ENCODE measurements around the gene DNER.

Gene DNER

GRCh38 chr2:229650901-229651300 lies 63.5 kb downstream of the DNER start:
- H2AFZ ChIP-seq (ENCODE audit: low read length): no peak overlapping the region
- H3K4me3 ChIP-seq (ENCODE audit: low read length, poor library complexity, severe bottlenecking): no peak overlapping the region
- H3K36me3 ChIP-seq (ENCODE audit: insufficient read depth, low read length): no peaks in the 10 kb centered on the region
- H3F3A ChIP-seq (ENCODE audit: low read depth): no peaks in the 10 kb centered on the region
- no peaks in the 10 kb centered on the region for H3K27me3 ChIP-seq (ENCODE audit: insufficient read depth, low read length, poor library complexity, severe bottlenecking)
- no peaks in the 10 kb centered on the region for H3K9me2 ChIP-seq (replicated peaks; ENCODE audit: low read depth, low read length)
- TF ChIP-seq CTCF (conservative IDR thresholded peaks at IDR 0.05; ENCODE audit: low read length) (no peak), EZH2phosphoT487 (IDR thresholded peaks at IDR 0.05; ENCODE audit: borderline replicate concordance) (no peak)
- H3K9me3 ChIP-seq (ENCODE audit: insufficient read depth, low read depth, low read length): no peaks in the 10 kb centered on the region
- H3K79me2 ChIP-seq (ENCODE audit: insufficient read depth, low read length): no peaks in the 10 kb centered on the region
- no peaks in the 10 kb centered on the region for H3K4me1 ChIP-seq (ENCODE audit: insufficient read depth, low read length, poor library complexity, severe bottlenecking)
- H3K9ac ChIP-seq (ENCODE audit: low read depth, low read length, poor library complexity, severe bottlenecking): no peak overlapping the region
- no peak overlapping the region for H3K4me2 ChIP-seq (ENCODE audit: low read depth, low read length, poor library complexity, severe bottlenecking)
- H4K20me1 ChIP-seq (ENCODE audit: insufficient read depth, low read length, poor library complexity, severe bottlenecking): no peaks in the 10 kb centered on the region

GRCh38 chr2:229650059-229650458 lies 64.3 kb downstream of the DNER start:
- Histone ChIP-seq H3K4me3 (ENCODE audit: low read length, poor library complexity, severe bottlenecking) (no peak overlapping the region), H3K4me2 (ENCODE audit: low read depth, low read length, poor library complexity, severe bottlenecking) (no peak overlapping the region), H3K79me2 (ENCODE audit: insufficient read depth, low read length) (no peaks in the 10 kb centered on the region), H3K9ac (ENCODE audit: low read depth, low read length, poor library complexity, severe bottlenecking) (no peak overlapping the region), H3K4me1 (ENCODE audit: insufficient read depth, low read length, poor library complexity, severe bottlenecking) (no peaks in the 10 kb centered on the region), H3K27me3 (ENCODE audit: insufficient read depth, low read length, poor library complexity, severe bottlenecking) (no peaks in the 10 kb centered on the region), H3K36me3 (ENCODE audit: insufficient read depth, low read length) (no peaks in the 10 kb centered on the region), H3K9me3 (ENCODE audit: insufficient read depth, low read depth, low read length) (no peaks in the 10 kb centered on the region), H2AFZ (ENCODE audit: low read length) (no peak overlapping the region), H4K20me1 (ENCODE audit: insufficient read depth, low read length, poor library complexity, severe bottlenecking) (no peaks in the 10 kb centered on the region), H3F3A (ENCODE audit: low read depth) (no peaks in the 10 kb centered on the region), H3K9me2 (replicated peaks; ENCODE audit: low read depth, low read length) (no peaks in the 10 kb centered on the region)
- TF ChIP-seq CTCF (conservative IDR thresholded peaks at IDR 0.05; ENCODE audit: low read length): no peak
- TF ChIP-seq EZH2phosphoT487 (IDR thresholded peaks at IDR 0.05; ENCODE audit: borderline replicate concordance): no peak

- H3K9me2 ChIP-seq (replicated peaks; ENCODE audit: low read depth, low read length): no peaks in the 10 kb centered on the region
- no peaks in the 10 kb centered on the region for H3K79me2 ChIP-seq (ENCODE audit: insufficient read depth, low read length)
Observed at GRCh38 chr2:229646186-229646723, 68.1 kb downstream of the DNER start.

More at GRCh38 chr2:229646186-229646723, 68.1 kb downstream of the DNER start:
- no peak overlapping the region for H3K9ac ChIP-seq (ENCODE audit: low read depth, low read length, poor library complexity, severe bottlenecking)
- no peaks in the 10 kb centered on the region for H3K9me3 ChIP-seq (ENCODE audit: insufficient read depth, low read depth, low read length)
- H2AFZ ChIP-seq (ENCODE audit: low read length): no peak overlapping the region
- no peak overlapping the region for H3K4me3 ChIP-seq (ENCODE audit: low read length, poor library complexity, severe bottlenecking)
- H3F3A ChIP-seq (ENCODE audit: low read depth): no peaks in the 10 kb centered on the region
- H3K4me2 ChIP-seq (ENCODE audit: low read depth, low read length, poor library complexity, severe bottlenecking): no peak overlapping the region
- H3K27me3 ChIP-seq (ENCODE audit: insufficient read depth, low read length, poor library complexity, severe bottlenecking): no peaks in the 10 kb centered on the region
- H4K20me1 ChIP-seq (ENCODE audit: insufficient read depth, low read length, poor library complexity, severe bottlenecking): no peaks in the 10 kb centered on the region
- H3K36me3 ChIP-seq (ENCODE audit: insufficient read depth, low read length): no peaks in the 10 kb centered on the region
- no peak for TF ChIP-seq EZH2phosphoT487 (IDR thresholded peaks at IDR 0.05; ENCODE audit: borderline replicate concordance)
- no peak for TF ChIP-seq CTCF (conservative IDR thresholded peaks at IDR 0.05; ENCODE audit: low read length)
- no peaks in the 10 kb centered on the region for H3K4me1 ChIP-seq (ENCODE audit: insufficient read depth, low read length, poor library complexity, severe bottlenecking)

Data from Loucy (cell line).